ENCODE results near the gene CLDN3.

The CLDN3 gene

DNA sequence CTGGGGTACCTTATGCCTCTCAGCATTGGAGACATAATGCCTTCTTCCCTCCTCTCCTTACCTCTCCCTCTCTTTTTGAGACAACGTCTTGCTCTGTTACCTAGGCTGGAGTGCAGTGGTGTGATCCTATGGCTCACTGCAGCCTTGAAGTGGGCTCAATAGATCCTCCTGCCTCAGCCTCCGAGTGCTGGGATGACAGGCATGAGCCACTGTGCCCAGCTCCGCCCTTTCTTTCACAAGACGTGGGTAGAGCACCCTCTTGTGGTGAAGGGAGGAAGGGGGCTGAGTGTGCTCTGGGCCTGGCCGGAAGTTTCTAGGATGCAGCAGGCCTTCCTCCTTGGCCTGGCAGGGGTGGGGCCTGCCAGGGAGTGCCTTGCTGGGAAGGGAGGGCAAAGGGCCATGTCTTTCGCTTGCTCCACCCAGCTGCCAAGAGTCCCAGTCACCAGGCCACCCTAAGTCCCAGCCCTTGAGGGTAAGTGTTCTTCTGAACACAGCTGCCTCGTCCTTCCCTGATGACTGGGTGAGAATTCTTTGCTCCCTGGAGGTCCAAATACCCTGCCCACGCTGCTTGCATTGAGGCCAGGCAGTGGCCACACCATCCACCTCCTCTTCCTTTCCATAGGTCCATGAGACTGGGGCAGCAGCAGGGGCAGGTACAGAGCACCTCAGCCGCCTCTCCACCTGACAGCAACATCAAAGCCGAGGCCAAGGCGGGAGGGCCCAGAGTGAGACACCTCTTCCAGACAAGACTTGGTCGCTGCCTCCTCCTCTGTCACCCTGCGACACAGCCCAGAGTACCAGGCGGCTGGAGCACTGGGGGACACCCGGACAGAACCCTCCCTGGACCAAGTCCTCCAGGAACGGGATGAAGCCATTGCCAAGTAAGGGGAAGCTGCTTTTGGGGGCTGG is 35.2 kb downstream of the CLDN3 start:
- Histone ChIP-seq H3K36me3 (ENCODE audit: insufficient read depth, insufficient read length, low read length) (peaks cover 20% of the 10 kb centered on the region), H3K9ac (ENCODE audit: insufficient read length, low read depth) (peak overlapping the region; percentile 17), H3K4me1 (ENCODE audit: insufficient read depth, insufficient read length) (peaks cover 4% of the 10 kb centered on the region), H3K27me3 (ENCODE audit: insufficient read depth, insufficient read length) (peaks cover 4% of the 10 kb centered on the region), H3K9me3 (ENCODE audit: insufficient read depth, low read length) (no peaks in the 10 kb centered on the region), H3K4me3 (ENCODE audit: insufficient read length, low read depth) (no peak overlapping the region)
- TF ChIP-seq ZNF274 (IDR thresholded peaks at IDR 0.05; ENCODE audit: low read depth, low read length) (no peak), YY1 (IDR thresholded peaks at IDR 0.05; ENCODE audit: insufficient read depth, insufficient read length) (no peak), SUZ12 (IDR thresholded peaks at IDR 0.05; ENCODE audit: extremely low read depth, insufficient read depth, insufficient read length) (no peak)
- peak; percentile 81 for DNase-seq (ENCODE audit: low read depth, low spot score)

DNA sequence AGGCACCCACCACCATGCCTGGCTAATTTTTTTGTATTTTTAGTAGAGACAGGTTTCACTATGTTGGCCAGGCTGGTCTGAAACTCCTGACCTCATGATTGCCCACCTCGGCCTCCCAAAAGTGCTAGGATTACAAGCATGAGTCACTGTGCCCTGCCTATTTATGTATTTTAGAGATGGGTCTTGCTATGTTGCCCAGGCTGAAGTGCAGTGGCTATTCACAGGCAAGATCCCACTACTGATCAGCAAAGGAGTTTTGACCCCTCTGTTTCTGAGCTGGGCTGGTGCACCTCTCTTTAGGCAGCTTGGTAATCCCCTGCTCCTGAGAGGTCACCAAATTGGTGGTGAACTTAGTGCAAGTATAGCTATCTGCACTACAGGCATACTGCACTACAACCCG is 37.7 kb downstream of the CLDN3 start:
- H3K4me3 ChIP-seq (ENCODE audit: insufficient read length, low read depth): no peak overlapping the region
- no peaks in the 10 kb centered on the region for H3K9me3 ChIP-seq (ENCODE audit: insufficient read depth, low read length)
- H3K4me1 ChIP-seq (ENCODE audit: insufficient read depth, insufficient read length): peaks cover 2% of the 10 kb centered on the region
- TF ChIP-seq SUZ12 (IDR thresholded peaks at IDR 0.05; ENCODE audit: extremely low read depth, insufficient read depth, insufficient read length) (no peak), ZNF274 (IDR thresholded peaks at IDR 0.05; ENCODE audit: low read depth, low read length) (no peak), YY1 (IDR thresholded peaks at IDR 0.05; ENCODE audit: insufficient read depth, insufficient read length) (no peak)
- H3K36me3 ChIP-seq (ENCODE audit: insufficient read depth, insufficient read length, low read length): peaks cover 16% of the 10 kb centered on the region
- no peaks in the 10 kb centered on the region for H3K27me3 ChIP-seq (ENCODE audit: insufficient read depth, insufficient read length)
- no peak for DNase-seq (ENCODE audit: low read depth, low spot score)
- H3K9ac ChIP-seq (ENCODE audit: insufficient read length, low read depth): no peak overlapping the region

GRCh38 chr7:73730485-73730884 is 39.6 kb downstream of the CLDN3 start:
- TF ChIP-seq SUZ12 (IDR thresholded peaks at IDR 0.05; ENCODE audit: extremely low read depth, insufficient read depth, insufficient read length) (no peak), ZNF274 (IDR thresholded peaks at IDR 0.05; ENCODE audit: low read depth, low read length) (no peak), YY1 (IDR thresholded peaks at IDR 0.05; ENCODE audit: insufficient read depth, insufficient read length) (no peak)
- Histone ChIP-seq H3K36me3 (ENCODE audit: insufficient read depth, insufficient read length, low read length) (peaks cover under 1% of the 10 kb centered on the region), H3K9ac (ENCODE audit: insufficient read length, low read depth) (no peak overlapping the region), H3K27me3 (ENCODE audit: insufficient read depth, insufficient read length) (no peaks in the 10 kb centered on the region), H3K4me1 (ENCODE audit: insufficient read depth, insufficient read length) (peaks cover 2% of the 10 kb centered on the region), H3K9me3 (ENCODE audit: insufficient read depth, low read length) (no peaks in the 10 kb centered on the region), H3K4me3 (ENCODE audit: insufficient read length, low read depth) (no peak overlapping the region)
- DNase-seq (ENCODE audit: low read depth, low spot score): no peak

- Histone ChIP-seq H3K4me3 (ENCODE audit: insufficient read length, low read depth) (no peak overlapping the region), H3K9me3 (ENCODE audit: insufficient read depth, low read length) (no peaks in the 10 kb centered on the region), H3K4me1 (ENCODE audit: insufficient read depth, insufficient read length) (peaks cover 2% of the 10 kb centered on the region), H3K36me3 (ENCODE audit: insufficient read depth, insufficient read length, low read length) (no peaks in the 10 kb centered on the region), H3K9ac (ENCODE audit: insufficient read length, low read depth) (no peak overlapping the region), H3K27me3 (ENCODE audit: insufficient read depth, insufficient read length) (no peaks in the 10 kb centered on the region)
- DNase-seq (ENCODE audit: low read depth, low spot score): no peak
- TF ChIP-seq YY1 (IDR thresholded peaks at IDR 0.05; ENCODE audit: insufficient read depth, insufficient read length): no peak
These were observed 41.5 kb downstream of the CLDN3 start for GRCh38 chr7:73728551-73728950.

DNA sequence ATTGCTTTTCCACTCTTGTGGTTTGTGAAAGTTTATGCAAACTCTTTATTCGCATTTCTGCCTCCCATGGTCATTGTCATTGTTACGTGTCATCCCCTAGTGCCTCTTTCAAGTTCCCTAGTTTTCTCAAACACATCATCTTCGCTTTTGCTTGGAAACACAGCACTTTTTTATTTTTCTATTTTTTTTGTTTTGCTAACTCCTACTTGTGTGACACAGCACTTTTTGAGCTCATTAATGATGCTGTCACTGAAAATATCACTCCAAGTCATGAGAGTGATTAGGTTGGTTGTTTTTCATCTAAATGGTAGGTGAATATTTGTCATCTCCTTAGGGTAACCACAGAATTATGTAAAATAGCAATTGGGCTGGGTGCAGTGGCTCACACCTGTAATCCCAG is 42.1 kb downstream of the CLDN3 start:
- no peaks in the 10 kb centered on the region for H3K36me3 ChIP-seq (ENCODE audit: insufficient read depth, insufficient read length, low read length)
- H3K4me1 ChIP-seq (ENCODE audit: insufficient read depth, insufficient read length): peaks cover 2% of the 10 kb centered on the region
- no peak overlapping the region for H3K4me3 ChIP-seq (ENCODE audit: insufficient read length, low read depth)
- TF ChIP-seq ZNF274 (IDR thresholded peaks at IDR 0.05; ENCODE audit: low read depth, low read length) (no peak), YY1 (IDR thresholded peaks at IDR 0.05; ENCODE audit: insufficient read depth, insufficient read length) (no peak), SUZ12 (IDR thresholded peaks at IDR 0.05; ENCODE audit: extremely low read depth, insufficient read depth, insufficient read length) (no peak)
- H3K9me3 ChIP-seq (ENCODE audit: insufficient read depth, low read length): no peaks in the 10 kb centered on the region
- H3K9ac ChIP-seq (ENCODE audit: insufficient read length, low read depth): no peak overlapping the region
- no peaks in the 10 kb centered on the region for H3K27me3 ChIP-seq (ENCODE audit: insufficient read depth, insufficient read length)
- no peak for DNase-seq (ENCODE audit: low read depth, low spot score)

DNA sequence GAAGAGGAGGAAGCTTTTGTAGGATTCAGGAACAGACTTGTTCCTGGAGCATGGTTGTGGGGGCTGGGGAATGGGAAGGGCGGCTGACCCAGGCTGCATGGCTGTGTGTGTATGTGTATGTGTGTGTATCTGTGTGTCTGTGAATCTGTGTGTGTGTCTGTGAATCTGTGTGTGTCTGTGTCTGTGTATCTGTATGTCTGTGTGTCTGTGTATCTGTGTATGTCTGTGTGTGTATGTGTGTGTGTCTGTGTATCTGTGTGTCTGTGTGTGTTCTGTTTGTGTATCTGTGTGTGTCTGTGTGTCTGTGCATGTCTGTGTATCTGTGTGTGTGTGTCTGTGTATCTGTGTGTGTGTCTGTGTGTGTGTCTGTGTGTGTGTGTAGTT is 44.0 kb downstream of the CLDN3 start:
- no peaks in the 10 kb centered on the region for H3K36me3 ChIP-seq (ENCODE audit: insufficient read depth, insufficient read length, low read length)
- DNase-seq (ENCODE audit: low read depth, low spot score): no peak
- no peaks in the 10 kb centered on the region for H3K27me3 ChIP-seq (ENCODE audit: insufficient read depth, insufficient read length)
- no peaks in the 10 kb centered on the region for H3K9me3 ChIP-seq (ENCODE audit: insufficient read depth, low read length)
- TF ChIP-seq ZNF274 (IDR thresholded peaks at IDR 0.05; ENCODE audit: low read depth, low read length): no peak
- no peak for TF ChIP-seq SUZ12 (IDR thresholded peaks at IDR 0.05; ENCODE audit: extremely low read depth, insufficient read depth, insufficient read length)
- TF ChIP-seq YY1 (IDR thresholded peaks at IDR 0.05; ENCODE audit: insufficient read depth, insufficient read length): no peak
- no peak overlapping the region for H3K4me3 ChIP-seq (ENCODE audit: insufficient read length, low read depth)
- H3K4me1 ChIP-seq (ENCODE audit: insufficient read depth, insufficient read length): peaks cover 5% of the 10 kb centered on the region
- no peak overlapping the region for H3K9ac ChIP-seq (ENCODE audit: insufficient read length, low read depth)

- H3K27me3 ChIP-seq (ENCODE audit: insufficient read depth, insufficient read length): peaks cover 10% of the 10 kb centered on the region
- H3K4me1 ChIP-seq (ENCODE audit: insufficient read depth, insufficient read length): peaks cover 5% of the 10 kb centered on the region
- H3K9me3 ChIP-seq (ENCODE audit: insufficient read depth, low read length): no peaks in the 10 kb centered on the region
- TF ChIP-seq ZNF274 (IDR thresholded peaks at IDR 0.05; ENCODE audit: low read depth, low read length) (no peak), SUZ12 (IDR thresholded peaks at IDR 0.05; ENCODE audit: extremely low read depth, insufficient read depth, insufficient read length) (no peak), YY1 (IDR thresholded peaks at IDR 0.05; ENCODE audit: insufficient read depth, insufficient read length) (no peak)
- H3K4me3 ChIP-seq (ENCODE audit: insufficient read length, low read depth): no peak overlapping the region
- no peaks in the 10 kb centered on the region for H3K36me3 ChIP-seq (ENCODE audit: insufficient read depth, insufficient read length, low read length)
- DNase-seq (ENCODE audit: low read depth, low spot score): no peak
- H3K9ac ChIP-seq (ENCODE audit: insufficient read length, low read depth): no peak overlapping the region
These were observed 46.3 kb downstream of the CLDN3 start for GRCh38 chr7:73723813-73724212.
